Hypothalamus (tissue), 51 donors: Measurements from ENCODE around the gene KRTAP4-5.
"Not testable (repeated sequence)": the region's sequence is repeated elsewhere in the genome, so short reads cannot be mapped to it uniquely, and the experiment has no call there.

ENCODE experiments used
- DNase-seq, 51 donors: peaks; one replicate each; lab custom pipeline; 2025; lab: John Stamatoyannopoulos, UW

KRTAP4-5 gene

DNA sequence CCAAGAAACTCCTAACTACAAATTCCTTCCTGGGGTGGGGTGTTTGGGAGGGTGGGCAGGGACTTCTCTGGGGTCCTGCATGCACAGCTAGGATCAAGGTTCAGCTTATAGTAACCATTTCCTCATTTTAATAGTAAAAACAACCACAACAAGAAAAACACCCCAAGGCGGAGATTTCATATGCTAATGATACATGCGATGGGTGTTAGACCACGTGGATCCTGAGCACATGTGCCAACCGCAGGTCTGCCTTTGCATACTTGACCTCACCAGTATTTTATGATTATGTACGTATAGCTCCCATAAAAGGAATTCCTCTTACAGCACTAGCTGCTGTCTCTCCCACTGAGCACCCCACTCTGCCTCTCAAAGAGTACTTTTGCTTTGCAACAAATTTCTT lies 33.3 kb downstream of the KRTAP4-5 start:
- no peak for DNase-seq

DNA sequence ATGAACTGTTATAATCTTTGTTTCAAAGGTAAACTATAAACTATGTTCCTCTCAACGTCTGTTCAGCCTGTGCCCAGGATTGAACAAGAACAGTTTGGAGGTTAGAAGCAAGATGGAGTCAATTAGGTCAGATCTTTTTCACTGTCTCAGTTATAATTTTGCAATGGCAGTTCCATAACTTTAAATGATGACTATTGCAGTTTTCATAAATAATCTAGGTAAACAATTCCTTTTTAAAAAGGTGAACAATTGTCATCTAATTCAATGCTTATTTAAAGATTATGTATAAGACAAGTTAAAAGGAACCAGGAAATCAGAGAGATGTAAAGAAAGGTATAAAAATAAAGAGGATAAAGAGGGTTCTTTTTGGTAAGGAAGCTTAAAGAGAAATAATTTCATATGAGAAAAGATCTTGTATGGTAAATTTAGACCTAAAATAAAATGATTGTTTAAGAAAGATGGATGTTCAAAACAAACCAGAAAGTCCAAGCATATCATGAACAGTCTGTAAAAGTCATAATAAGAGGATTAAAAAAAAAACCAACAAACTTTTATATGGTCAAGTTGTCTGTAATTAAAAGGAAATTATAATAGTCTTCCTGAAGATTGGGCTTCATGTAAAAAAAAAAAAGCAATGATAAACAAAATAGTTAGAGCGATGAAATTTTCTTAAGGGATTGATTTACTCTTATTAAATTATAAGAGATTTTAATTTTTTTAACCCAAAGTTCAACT lies 38.3 kb downstream of the KRTAP4-5 start:
- no peak for DNase-seq

- DNase-seq = not testable (repeated sequence)
Measured at GRCh38 chr17:41108728-41109386, 40.8 kb downstream of the KRTAP4-5 start.

GRCh38 chr17:41107941-41108450 lies 41.6 kb downstream of the KRTAP4-5 start:
- no peak for DNase-seq

- not testable (repeated sequence) for DNase-seq
Measured at GRCh38 chr17:41105347-41105746, 44.3 kb downstream of the KRTAP4-5 start, which contains the start of gene KRTAP4-9. KRTAP4-9 (plus strand) TSS chr17:41105389; CDS start chr17:41105389, 0 bp downstream.

DNA sequence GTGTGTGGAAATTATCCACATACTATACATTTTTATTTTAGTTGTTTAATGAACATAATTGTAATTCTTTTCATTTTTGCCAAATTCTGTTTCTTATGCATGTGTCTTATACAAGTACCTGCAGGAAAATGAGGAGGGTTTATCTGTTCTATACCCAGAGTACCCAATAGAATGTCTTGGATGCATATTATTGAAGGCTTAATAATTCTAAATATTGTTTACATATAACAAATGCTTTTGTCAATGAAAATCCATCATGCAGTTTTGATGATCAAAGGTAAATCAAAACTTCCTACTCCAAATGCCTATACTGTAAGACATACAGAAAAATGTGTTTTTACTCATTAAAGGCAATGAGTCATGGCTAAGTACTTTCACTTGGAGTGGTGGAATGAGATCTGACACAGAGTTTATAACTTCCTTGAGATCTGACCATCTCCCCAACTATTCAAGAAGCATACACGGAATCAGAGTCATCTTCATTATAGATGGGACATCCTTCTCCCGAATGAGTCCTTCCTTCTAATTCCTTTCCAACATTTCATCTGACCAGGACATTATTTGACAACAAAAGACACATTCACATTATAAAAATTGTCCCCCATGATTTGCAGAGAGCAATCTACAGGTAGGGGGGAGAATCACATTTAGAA lies 45.1 kb downstream of the KRTAP4-5 start:
- DNase-seq = not testable (repeated sequence)

DNA sequence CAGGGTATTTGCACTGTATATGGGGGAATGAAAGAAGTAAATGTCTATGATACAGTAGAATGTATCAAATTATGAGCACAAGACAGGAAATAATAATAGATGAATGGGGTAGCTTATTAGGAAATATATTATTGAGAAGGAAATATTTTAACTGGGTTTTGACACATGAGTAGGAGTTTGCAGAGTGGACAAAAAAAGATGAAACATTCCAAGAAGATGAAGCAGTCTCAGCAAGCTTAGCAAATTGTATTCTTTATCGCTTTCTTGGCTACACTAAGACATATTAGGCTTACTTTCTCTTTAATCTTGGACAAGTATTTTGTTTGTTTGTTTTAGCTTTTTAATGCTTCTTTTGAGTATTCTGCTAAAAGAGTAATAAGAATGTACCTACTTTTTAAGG lies 45.7 kb downstream of the KRTAP4-5 start:
- no peak for DNase-seq

GRCh38 chr17:41101586-41102259 lies 47.9 kb downstream of the KRTAP4-5 start, which contains the start of gene KRTAP4-16:
KRTAP4-16 (minus strand) TSS chr17:41102209; CDS start chr17:41102209, 0 bp downstream.
- DNase-seq = no peak

- not testable (repeated sequence) for DNase-seq
Measured at GRCh38 chr17:41099682-41100480, 49.7 kb downstream of the KRTAP4-5 start.
